ENCODE measurements around the gene MGAT5.

Gene MGAT5

GRCh38 chr2:134370655-134371445, 117.0 kb downstream of the MGAT5 start:
- no peak for DNase-seq

- DNase-seq, result no peak
Observed at GRCh38 chr2:134372141-134372540, 118.3 kb downstream of the MGAT5 start.

DNA sequence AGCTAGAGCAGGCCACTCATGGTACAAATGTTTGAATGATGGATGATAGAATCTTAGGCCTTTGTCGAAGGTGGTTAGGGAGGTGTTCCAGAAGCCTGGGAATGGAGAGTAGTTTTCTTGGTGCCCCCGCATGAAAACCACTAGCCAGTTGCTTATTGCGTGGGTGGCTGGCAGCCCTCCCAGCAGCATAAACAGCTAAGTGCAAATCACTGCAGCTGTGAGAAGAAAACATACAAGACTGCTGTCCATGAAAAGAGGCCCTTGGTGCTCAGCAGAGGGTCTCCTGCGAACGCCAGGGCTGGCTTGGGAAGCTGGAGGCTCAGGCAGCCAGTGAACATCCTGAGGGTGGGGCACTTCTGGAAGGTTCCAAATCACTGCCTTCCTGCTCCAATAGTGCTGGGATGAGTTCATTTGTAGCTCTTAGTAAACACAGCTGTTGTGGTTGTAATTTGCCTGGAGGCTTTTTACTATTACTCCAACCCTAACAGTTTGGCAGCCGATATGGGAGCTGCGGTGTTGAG, 118.8 kb downstream of the MGAT5 start:
- no peak for DNase-seq

DNA sequence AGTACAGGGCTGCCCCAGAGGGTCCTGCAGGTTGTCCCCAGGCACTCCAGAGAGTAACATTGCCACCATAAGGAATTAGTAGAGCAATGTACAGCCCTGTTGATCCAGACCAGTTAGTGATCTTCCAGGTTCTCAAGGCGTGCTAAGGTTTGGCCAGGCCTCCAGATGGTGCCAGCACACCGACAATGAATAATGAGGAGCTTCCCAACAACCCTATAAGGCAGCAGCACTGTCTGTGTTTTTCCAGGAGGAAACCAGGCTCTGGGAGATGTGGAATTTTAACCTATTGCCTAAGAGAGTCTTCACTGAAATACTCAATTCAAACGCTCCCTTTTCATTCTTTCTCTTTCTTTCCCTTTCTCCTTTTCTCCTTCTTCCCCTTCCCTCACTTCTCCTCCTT, 122.1 kb downstream of the MGAT5 start:
- DNase-seq, result no peak

DNA sequence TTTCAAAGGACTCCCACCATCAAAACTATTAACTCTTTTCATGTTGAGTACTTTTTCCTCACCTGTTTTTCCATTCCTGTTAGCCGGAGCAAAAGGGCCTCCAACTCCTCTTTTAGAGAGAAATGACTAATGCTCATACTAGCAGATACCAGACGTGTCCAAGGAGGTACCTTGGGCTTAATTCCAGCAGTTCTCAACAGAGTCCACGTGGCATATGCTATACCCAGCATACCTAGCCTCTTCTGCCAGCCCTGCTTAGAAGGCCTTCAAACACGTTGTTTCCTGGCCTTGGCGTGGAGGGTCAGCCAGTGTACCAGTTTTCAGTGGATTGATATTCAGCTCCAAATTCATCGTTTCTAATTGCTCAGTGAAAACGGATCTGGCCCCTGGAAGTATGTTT, 123.9 kb downstream of the MGAT5 start:
- DNase-seq, result no peak

GRCh38 chr2:134379293-134379692, 125.4 kb downstream of the MGAT5 start:
- no peak for DNase-seq

- DNase-seq, result no peak
Observed at GRCh38 chr2:134379722-134380121, 125.8 kb downstream of the MGAT5 start.

- DNase-seq, result no peak
Observed at GRCh38 chr2:134381141-134381540, 127.3 kb downstream of the MGAT5 start.

DNA sequence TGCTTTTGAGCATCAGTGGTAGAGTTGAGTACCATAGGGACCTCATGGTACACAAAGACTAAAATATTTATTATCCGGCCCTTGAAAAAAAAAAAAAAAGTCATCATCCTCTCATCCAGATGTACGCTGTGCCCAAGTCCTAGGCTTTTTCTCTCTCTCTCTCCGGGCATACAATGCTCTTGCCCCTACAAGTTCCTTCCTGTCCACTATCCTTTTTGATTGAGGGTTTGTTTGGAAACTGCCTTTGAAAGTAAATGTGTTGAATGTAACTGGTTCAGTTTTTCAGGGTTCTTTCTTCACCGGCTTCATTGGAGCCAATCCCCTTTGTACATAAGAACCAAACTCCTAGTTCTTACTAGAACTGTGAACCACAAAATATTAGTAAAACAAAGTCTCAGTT, 130.3 kb downstream of the MGAT5 start:
- no peak for DNase-seq

GRCh38 chr2:134385195-134385594, 131.3 kb downstream of the MGAT5 start:
- DNase-seq, result no peak

DNA sequence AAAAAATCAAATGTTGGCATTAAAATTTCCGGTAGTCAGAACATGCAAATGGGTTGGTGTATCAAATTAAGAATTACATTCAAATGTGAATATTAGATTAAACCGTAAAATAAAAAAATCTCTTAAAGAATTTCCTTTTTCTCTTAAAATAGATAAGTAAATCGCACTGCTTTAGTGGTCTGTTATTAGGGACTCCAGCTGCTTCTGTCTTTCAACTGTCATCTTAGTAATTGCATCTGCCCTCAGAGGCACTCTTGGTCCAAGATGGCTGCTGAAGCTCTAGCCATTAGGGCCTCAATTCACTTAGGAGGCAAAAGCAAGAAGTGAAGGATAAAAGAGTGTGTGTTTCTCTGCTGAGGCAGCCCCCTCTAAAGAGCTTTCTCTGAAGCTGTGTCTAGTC, 132.4 kb downstream of the MGAT5 start:
- DNase-seq, result no peak

DNA sequence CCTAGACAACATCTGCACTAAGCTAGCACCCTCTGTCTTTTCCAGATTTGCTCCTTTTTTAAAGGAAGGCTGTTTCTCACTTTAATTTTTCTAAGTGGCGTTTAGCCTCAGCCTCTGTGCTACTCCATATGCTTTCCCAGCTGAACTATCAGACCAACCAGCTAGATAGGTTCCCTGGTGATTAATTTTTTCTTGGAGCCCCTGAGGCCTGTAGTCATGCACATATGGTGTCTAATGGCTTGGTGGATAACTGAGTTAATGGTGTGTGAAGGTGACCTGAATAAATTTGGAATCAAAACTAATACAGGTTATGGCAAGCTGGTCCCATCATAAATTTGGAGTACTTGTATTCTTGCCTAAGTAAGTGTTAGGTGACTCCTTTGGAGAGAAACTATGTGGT, 135.5 kb downstream of the MGAT5 start:
- no peak for DNase-seq

DNA sequence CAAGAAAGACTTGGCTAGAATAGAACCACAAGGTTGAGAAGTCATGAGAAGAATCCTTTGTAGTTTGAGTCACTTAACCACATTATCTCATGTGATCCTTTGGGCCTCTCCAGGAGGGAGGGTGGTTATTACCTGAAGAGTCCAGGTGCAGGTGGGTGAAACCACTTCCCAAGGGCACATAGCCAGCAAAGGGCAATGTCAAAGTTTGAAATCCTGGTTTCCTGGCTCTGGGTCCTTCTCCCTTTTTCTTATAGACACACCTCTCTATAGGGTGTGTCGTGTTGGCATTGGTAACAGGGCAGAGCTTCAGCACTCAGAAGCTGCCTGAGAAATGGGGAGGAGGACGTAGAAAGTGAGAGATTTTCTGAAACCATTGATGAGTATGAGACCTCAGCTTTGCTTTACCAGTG, 137.9 kb downstream of the MGAT5 start:
- DNase-seq, result no peak

DNA sequence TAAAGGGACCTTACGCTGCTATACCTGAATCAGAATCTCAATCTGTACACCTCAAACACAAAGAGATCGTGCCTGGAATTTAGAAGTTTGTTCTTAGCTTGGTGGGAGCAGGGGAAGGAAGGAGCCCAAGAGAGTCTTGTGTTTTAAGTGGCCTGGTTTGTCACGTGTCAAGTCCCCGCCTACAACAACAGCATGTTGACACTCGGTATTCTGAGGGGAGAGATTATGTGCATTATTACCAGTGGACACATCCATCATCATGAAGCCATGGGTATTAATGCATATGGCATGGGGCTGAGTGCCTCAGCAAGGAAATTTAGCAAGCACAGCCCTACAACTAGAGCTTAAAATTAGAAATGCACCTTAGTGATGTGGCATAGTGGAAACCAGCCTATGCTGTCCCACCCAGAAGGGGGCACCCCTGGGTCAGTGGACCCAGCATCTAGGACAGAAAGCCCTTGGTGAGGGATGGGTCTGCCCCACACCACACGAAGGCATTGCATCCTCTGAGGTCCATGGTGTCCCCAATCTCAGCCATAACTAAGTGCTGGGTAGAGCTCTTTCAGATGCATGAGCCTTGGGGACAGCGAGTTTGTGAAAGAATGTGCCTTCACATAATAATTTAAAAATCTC, 138.7 kb downstream of the MGAT5 start:
- DNase-seq, result no peak

DNA sequence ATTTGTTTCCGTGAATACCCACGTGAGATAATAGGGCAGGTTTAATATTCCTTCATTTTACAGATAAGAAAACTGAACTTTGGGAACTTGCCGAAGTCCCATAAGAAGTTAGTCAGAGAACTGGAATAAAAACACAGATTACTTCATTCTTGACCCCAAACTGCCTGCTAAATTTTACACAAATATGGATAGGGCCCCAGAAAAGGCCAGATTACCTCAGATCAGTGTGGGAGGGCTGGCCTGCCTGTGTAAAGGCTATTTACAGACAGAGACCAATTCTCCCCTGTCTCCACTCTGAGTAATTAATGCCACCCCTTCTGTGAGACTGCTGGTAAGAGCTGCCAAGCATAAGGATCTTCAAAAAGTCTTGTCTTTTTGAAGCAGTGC, 139.2 kb downstream of the MGAT5 start:
- no peak for DNase-seq

DNA sequence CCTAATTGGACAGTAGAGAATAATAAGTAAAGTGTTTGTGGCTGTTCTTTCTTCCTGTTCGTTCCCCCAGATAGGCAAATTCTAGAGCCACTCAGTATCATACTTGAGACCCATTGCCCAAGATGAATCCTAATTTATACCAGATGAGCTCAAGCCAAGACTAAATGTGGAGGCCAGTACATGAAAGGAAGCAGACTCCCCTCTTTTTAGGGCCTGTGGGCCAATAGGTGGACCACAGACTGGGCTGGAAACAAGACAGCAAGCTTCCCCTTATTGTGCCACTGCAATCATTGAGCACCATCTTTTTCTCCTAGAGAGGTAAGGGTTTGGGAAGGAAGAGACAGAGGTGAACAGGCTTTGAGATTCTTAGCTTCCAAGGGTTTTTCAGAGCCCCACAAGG, 141.9 kb downstream of the MGAT5 start:
- DNase-seq, result peak; percentile 29

GRCh38 chr2:134396493-134396892, 142.6 kb downstream of the MGAT5 start:
- no peak for DNase-seq

DNA sequence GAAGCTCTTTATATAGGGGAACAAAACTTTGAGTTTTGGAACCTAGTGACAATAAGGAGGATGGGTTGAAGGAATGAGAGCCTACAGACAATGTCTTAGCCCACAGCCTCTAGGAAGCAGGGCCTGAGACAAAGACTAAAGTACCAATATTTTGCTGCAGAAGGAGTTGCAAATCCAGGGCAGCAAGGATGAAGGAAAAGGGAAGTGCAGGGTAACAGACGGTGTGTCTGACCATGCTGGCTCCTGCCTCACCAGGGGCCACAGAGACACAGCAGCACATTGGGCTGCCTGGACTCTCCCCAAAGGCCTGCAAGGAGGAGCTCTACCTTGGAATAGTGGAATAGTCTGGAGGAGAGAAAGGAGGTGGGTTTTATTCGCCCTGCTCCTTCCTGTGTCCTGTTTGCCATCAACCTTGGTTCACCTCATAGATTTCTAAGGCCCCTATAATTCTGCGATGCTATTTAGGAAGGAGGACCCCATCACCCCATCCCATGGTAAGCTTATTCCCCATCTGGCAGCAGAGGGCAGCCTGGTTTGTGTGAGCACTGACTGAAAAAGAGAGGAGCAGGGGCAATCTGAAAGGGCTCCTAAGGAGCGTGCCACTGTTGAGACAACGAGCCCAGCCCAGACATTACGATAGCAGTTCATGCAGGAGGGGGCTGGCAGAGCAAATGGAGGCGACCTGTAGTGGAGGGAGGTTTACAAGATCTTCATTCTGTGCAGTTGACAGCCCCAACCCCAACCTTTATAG, 143.4 kb downstream of the MGAT5 start:
- peak; percentile 13 for DNase-seq

- no peak for DNase-seq
Observed at GRCh38 chr2:134398300-134398699, 144.4 kb downstream of the MGAT5 start.

DNA sequence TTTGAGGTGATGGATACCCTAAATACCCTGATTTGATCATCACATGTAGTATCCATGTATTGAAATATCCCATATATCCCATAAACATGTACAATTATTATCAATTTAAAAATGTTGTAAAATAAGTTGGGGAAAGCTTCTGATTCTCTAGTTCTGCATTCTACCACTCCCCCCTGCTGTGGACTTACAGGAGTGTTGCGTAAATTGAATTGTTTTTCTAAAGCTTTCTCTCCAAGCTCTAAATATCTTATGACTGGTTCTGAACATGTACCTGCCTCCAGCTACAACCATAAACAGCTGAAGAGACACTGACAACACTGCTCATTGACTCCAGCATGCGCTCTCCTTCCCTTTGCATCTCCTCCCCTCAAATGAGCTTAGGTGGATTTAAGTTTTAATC, 145.2 kb downstream of the MGAT5 start:
- peak; percentile 52 for DNase-seq

- no peak for DNase-seq
Observed at GRCh38 chr2:134401081-134401497, 147.2 kb downstream of the MGAT5 start.

GRCh38 chr2:134401789-134402188, 147.9 kb downstream of the MGAT5 start:
- DNase-seq, result peak; percentile 22

GRCh38 chr2:134402410-134402809, 148.5 kb downstream of the MGAT5 start:
- peak; percentile 40 for DNase-seq

DNA sequence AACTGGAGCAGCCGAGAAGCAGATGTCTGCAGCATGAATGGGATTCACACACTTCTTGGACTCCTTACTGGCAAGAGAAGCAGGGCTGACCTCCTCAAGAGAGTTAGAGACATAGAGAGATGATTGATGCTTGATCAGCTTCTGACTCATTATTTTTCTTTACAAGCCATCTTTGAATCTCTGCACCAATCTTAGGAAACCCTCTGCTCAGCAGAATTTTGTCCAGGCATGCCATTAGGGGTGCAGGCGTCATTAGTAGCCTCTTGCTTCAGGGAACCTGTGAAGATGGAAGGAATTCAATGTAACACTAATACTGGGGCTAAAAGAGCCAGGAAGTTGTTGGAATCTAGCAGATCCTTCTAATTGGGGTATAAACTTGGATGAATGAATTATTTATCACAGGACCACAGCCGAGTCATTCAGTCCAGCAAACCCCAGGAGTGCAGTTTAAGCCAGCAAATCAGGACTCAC, 151.8 kb downstream of the MGAT5 start:
- no peak for DNase-seq

All from hematopoietic multipotent progenitor cell treated with erythropoietin and hydrocortisone succinate and interleukin-3 and kit ligand, for 4 days (in vitro differentiated cells).